GM19025 (cell line): Measurements from ENCODE around the gene PPARGC1A.

Experiments used
- ATAC-seq: cut with Tn5 transposase; IDR thresholded peaks from one replicate; pipeline ENCODE4 v1.9.1; 2021; ENCODE audit warnings: mild to moderate bottlenecking, low read depth, moderate library complexity; ENCODE audit not compliant: unreplicated experiment

PPARGC1A gene

DNA sequence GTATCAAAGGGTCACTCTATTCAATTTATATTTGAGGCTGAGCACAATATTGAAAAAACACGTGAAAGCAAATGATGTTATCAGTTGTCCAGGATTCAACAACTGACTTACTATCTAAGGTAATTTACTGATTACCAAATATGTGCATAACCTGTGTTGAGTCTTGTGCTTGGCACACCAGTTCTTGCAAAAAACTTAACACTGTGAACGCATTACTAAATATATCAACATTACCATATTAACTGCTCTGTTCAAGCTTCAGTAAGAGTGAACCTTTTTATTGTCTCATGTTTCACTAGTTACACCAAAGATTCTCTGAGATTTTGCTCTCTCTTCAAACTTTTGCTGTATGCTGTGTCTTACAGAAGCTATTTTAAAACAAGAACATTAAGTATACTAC lies 38.4 kb downstream of the PPARGC1A start:
- no peak for ATAC-seq

GRCh38 chr4:23847158-23847557 lies 42.7 kb downstream of the PPARGC1A start:
- no peak for ATAC-seq

DNA sequence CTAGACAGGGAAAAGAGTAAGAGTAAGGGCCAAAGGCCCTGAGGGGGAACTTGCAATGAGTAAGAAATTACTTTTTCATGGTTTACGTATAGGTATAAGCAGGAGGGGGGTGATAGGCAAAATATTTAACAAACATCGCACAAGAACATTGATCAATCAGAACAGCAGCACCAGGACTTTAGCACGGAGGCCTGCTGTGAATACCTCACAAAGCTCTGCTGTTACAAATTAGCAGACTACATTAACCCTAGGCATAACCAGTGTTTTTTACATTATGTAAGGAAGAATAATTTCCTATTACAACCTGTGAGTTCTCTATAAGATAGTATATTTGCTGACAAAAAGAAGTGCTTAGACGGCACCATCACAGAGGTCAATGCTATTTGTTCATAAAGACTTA lies 44.9 kb downstream of the PPARGC1A start:
- no peak for ATAC-seq

DNA sequence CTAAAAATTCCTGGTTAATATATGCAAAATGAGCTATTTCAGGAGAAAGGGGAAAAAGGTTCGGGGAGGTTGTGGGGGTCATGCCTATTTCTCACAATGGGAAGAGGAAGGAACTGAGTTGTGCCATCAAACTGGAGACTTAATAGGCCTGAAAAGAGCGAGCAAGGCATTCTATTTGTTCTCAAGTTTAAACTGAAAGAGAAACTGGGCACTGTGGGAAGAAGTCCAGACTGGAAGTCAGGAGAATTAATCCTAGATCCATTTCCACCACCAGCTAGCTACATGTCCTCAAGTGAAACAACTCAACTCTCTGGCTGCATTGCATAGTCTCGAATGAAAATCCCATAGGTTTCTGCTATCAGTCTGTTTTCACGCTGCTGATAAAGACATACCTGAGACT lies 50.6 kb downstream of the PPARGC1A start:
- ATAC-seq = no peak

GRCh38 chr4:23838607-23839006 lies 51.2 kb downstream of the PPARGC1A start:
- no peak for ATAC-seq

DNA sequence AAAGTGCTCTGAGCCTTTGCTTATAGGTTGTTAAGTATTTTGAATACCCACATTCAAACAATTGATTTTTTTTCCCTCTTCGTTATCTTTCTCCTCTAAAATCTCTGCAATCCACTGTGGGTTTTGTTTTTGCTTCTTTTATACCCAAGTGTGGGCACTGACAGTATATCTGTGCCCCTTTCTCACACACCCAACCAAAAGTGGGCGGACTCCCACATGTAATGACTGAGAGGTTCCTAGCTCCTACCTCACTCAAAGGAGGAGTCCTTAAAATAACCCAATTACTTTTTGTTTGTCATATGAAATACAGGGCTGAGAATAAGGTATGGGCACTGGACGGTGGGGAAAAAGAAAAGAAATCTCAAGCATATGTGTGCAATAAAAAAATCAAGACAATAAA lies 51.7 kb downstream of the PPARGC1A start:
- ATAC-seq = no peak

DNA sequence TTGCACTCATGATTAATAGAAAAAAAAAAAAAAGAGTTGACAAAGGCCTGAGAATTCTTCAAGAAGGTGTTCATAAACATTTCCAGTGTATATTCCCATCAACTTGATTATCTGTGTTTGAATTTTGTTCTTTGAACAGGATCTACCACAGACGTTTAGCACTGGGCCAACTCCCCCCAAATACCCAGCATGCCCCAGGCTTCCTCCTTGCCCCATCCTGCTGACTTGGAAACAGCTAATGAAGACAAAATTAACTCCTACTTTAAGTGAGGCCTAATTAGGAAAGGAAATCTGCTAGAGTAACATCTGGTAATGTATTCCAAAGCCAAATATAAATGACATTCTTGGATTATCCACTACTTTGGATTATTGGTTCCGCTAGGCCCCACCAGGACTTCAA lies 52.5 kb downstream of the PPARGC1A start:
- ATAC-seq = no peak

- ATAC-seq = no peak
Observed at GRCh38 chr4:23835774-23836478, 53.9 kb downstream of the PPARGC1A start.

DNA sequence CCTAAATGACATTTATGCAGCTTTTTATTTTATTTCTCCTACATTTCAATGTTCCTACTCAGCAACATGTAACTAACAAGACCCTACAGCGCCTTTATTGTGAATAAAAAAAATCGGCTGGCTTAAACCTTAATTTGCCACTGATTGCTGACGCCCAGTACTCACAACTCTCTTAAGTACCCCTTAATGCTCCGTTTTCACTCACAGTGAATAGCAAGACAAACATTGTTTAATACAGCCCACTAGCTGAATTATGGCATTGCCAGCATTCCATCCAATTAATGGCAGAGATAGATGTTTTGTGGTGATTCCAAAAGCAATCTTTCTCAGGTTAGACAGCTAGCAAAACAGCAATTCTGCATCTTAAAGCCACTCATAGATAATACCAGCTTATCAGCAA lies 61.1 kb downstream of the PPARGC1A start:
- ATAC-seq = no peak

DNA sequence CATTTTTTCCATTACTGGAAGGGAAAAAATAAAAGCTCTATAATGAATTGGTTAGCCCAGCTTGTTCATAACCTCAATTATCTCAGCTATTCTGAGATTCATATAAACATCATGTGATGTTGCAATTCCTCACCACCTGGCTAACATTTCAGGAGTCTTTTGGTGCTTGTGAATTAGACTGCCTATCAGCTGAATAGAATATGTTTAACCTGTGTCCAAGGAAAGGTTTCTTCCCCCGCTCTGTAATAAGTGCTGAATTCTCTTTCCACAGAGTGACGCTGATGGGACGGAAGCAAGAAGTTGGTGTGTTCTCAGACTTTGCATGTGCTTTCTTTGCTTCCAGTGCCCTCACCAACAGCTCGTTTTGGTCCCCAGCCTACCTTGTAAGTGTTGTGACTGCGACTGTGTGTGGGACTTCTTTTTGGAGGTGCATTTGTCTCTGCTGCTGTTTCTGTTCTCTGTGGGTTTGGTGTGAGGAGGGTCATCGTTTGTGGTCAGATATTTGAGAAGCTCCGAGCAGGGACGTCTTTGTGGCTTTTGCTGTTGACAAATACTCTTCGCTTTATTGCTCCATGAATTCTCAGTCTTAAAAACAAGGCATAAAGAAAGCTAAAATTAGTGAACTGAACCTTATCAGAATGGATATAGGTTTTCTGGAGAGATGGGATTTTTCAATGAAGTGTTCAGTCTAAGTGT lies 61.7 kb downstream of the PPARGC1A start:
- no peak for ATAC-seq

DNA sequence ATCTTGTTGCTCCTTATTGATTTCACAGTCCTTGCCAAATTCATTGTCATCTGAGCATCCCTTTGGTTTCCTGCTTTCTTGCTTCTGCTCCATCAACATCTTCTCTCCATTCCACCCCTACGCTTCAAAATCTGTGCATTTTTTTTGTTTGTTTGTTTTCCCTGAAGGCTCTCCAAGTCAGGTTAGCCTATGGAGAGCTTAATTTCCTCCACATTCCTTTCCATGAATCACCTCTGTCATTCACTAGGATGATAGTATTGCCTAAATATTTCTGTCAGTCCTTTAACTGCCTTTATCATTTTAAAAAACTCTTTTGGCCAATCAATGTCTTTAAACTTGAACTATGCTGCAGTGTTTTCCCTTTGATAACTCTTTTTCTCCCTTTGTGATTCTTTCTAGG lies 67.7 kb downstream of the PPARGC1A start:
- no peak for ATAC-seq

DNA sequence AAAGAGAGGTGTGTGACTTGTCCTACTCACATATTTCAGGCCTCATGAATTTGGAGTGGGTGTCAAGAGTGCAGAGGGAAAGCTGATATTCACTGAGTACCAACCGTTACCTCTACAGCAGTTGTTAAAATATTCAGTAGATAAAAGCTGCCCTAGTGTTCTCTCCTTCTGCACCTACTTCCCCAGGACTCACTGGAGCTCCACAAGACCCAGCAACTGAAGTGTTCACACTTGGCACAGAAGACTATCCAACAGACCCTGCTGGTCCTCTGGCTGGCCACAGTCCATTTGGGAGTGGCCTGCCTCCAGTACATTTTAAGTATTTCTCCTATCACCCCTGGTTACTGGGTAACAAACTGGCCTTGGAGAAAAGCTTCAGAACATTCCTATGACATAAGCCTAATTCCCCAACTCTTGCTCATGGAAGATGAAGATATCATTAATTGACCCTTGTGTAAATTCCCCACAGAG lies 70.8 kb downstream of the PPARGC1A start:
- ATAC-seq = no peak

DNA sequence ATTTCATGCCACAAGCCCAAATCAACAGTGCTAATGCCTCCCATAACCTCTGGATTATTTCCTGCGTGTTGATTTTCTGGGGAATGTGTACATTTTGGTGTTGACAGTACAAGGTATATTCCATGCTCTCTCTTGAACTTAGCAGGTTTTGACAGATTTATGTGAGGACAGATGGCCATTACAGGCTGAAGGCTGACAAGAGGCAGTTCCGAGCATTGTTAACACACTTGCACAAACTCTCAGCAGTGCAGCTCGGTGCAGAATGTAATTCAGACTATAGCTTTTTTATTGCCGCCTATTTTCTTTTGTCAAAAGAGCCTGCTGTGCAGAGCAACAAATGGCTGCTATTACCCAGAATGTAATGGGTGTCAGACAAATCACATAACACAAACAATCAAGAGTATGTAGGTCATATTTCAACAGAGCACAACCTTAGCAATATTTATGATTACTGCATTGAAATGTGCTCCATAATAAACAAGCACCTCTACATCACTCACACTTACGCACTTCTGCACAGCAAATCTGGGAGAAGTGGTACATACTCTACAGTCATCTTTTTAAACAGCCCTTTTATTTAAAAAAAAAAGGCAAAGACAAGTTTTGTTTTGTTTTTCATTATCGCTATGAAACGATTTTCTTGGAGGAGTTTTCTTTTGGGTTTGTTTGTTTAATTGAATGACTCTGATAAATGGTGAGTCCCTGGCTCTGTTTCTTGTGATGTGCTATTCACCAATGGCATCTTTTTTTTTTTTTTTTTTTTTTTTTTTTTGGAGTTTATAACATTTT lies 71.6 kb downstream of the PPARGC1A start:
- ATAC-seq = no peak

DNA sequence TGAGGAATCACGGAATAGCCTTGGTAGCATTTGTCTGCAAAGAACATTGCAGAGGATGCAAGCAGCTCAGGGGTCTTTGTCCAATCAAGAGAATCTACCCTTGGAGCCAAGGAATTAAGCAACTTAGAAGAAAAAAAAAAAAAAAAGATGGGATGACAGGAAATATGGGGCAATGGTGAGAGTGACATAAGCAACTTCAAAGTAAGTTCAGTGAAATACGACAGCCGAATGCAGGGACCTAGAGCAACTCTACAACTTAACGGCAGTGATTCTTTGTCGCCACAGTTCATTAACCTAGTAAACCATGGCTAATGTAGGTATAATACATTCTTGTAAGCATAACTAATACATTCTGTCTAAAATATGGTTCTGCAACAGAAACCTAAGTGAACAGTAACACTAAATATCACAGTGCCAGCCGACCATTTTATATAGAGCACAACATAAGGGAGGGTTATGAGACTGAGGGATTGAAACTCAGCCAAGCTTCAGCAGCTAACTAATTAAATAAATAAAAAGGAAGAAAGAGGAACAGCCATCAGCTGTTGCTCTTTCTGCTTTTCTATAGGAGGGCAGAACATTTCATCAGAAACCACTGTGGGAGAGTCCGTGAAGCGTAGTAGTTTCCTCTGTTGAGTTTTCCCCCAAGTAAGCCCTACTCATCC lies 74.7 kb downstream of the PPARGC1A start:
- no peak for ATAC-seq

GRCh38 chr4:23814587-23814986 lies 75.3 kb downstream of the PPARGC1A start:
- ATAC-seq = no peak

DNA sequence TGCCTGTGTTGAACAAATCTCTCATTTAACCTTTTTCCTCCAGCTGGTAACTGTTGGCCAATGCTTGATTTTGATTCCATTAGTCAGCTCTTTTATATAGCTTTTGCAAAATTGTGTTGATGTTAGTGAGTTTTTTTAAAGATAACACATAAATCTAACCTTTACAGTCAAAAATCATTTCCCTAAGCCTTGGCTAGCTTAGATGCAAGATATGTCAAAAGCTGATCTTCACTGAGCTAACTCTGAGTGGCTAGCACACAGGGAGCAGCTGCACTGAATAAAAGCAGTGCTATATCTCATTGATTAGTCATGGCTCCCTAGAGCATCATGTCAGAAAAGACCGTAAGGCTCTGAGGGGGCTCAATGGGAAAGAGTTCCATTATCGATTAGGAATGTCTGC lies 78.7 kb downstream of the PPARGC1A start:
- no peak for ATAC-seq

GRCh38 chr4:23805450-23805851 lies 84.4 kb downstream of the PPARGC1A start:
- no peak for ATAC-seq

DNA sequence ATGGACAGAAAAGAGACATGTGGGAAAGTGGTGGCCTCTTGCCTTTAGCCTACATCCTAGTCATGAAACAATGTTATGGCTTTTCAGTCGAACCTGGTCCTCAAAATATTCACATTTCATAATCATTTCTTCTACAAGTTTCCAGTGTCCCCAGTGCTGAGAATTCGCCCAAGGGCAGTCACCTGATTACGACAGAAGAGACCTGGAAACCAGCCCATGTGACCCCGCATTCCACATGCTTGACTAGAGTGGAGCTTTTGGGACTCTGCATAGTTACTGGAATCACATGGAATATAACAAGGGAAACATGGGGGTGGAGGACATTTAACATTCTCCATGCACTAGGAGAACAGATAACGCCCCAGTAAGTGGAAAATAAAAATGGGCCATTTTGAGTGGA lies 100.1 kb downstream of the PPARGC1A start:
- no peak for ATAC-seq

DNA sequence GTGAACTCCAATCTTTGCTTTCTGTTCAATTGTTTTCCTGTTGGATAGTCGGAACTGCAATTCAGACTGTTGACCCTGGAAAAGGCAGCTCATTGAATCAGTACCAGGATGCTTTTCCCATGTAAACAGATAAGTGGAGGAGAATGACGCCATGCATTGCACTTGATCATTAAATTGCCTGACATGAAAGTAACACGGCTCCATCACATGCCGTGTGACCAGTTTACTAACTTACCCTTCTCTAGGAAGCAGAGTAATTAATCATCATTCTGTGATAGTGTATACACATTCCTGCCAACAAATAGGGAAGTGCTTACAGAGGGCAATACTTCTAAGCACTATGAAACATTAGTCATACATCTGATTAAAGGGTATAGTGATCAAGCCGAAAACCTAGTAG lies 101.4 kb downstream of the PPARGC1A start:
- ATAC-seq = no peak

GRCh38 chr4:23788027-23788426 lies 101.8 kb downstream of the PPARGC1A start:
- ATAC-seq = no peak
